CD4-positive, alpha-beta T cell treated with Interleukin-15 for 4 hours (primary cell): ENCODE data around the gene TRMU.

Experiments
- DNase-seq: peaks from one replicate; pipeline ENCODE4 v3.0.0-alpha.2; 2020; ENCODE audit warnings: low spot score

Gene TRMU

DNA sequence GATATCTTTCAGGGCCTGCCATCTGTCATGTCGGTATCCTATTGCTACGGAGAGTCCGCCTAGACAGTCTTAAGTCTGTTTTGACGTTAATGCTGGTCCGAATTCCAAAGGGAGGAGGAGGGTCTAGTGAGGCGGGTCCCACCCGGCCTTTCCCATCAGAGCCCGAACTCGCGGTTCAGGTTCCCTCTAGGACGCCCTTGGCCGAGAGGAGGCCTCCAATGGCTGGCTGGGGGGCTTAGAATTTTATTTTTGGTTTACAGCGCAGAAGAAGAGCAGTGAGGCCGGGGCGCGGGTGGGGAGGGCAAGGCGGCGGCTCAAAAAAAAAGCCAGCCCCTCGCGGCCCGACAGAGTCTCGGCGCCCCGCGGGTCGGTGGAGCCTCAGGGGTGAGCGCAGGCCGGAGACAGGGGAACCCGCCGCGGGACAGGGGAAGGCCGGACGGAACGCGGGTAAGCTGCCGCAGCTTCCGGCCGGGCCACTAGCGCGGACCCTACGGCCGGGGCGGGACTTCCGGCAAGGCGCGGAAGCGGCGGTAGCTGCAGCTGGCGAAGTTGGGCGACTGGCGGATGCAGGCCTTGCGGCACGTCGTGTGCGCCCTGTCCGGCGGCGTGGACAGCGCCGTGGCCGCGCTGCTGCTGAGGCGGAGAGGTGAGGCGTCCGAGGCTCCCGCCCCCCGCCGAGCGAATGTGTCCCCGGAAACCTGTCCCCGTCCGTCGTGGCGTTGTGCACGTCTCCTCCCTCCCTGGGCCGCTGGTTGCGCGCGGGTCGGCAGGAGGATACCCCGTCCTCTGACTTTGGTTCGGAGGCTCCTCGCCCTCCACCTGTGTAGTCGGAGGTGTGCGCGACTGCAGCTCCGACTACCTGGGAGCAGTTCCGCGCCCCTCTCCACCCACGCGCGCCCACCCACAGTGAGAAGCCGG, at the start of gene TRMU:
Gene TRMU, plus strand, starts transcription at position 514 of the 918 bp plus-strand sequence. Its CDS starts 51 bp downstream, at position 565.
- peak; percentile 72 for DNase-seq

- no peak for DNase-seq
These were observed 49.5 kb upstream of the TRMU start for GRCh38 chr22:46286006-46286405.

DNA sequence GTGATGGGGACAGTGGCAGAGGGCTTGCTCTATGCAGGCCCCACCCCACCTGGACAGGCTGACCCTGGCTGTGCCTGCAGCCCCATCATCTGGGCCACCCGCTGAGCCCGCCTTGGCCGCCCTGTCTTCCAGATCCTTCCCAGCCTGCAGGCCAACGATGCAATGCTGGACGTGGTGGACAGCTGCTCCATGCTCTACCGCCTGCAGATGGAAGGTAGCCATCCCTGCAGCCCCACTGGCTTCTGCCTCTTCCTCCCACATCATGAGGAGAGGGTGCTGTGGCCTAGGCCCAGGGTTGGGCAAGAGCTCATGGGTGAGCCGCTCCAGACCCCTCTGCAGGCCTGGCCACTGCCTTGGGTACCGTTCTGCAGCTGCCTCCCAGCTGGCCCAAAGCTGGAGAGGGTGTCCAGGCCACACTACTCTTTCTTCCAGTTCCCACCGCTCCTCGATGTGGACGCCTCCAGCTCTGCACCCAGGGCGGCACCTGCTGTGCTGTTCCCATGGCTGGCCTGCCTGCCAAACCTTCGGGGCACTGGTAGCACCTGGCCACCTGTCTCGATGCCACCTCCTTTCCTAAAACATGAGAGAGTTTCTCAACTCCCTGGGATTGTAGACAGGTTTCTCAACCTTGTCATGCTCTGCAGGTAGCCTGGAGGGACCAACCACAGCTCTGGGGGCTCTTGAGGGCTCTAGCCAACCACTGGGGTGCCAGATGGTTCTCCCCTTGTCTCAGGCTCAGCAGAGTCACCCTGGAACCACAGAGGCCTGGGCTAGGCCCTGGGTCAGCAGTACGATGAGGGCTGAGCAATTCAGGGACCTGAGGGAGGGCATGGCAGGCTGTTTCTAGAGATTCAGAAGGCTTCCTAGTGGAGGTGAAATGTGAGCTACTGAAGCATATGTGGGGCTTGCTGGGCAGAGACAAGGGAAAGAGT, 48.3 kb upstream of the TRMU start:
- no peak for DNase-seq

- peak; percentile 33 for DNase-seq
These were observed 47.4 kb upstream of the TRMU start for GRCh38 chr22:46287873-46288751.

GRCh38 chr22:46288846-46289243, 46.7 kb upstream of the TRMU start:
- DNase-seq, result no peak

DNA sequence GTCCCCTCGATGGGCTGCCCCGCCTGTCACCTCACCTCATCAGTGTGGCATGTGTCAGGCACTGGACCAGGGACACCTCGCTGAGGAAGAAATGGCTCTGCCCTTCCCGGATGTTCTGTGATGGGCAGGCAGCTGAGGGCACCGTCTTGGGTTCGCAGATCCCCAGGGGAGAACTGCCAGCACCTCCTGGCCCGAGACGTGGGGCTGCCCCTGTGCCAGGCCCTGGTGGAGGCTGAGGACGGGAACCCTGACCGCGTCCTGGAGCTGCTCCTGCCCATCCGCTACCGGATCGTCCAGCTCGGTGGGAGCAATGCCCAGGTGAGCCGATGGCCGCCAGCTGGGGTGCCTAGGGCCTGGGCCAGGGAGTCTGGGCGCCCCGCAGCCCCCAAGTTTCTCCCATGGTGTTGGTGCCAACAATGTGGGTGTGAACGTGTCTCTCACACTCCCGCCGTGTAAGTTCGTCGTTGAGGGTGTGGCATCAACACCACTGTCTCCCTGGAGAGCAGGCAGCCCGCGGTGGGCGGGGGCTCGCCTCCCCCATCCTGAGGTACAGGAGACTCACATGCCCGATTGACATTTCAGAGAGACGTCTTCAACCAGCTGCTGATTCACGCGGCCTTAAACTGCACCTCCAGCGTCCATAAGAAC, 46.1 kb upstream of the TRMU start:
- peak; percentile 51 for DNase-seq

DNA sequence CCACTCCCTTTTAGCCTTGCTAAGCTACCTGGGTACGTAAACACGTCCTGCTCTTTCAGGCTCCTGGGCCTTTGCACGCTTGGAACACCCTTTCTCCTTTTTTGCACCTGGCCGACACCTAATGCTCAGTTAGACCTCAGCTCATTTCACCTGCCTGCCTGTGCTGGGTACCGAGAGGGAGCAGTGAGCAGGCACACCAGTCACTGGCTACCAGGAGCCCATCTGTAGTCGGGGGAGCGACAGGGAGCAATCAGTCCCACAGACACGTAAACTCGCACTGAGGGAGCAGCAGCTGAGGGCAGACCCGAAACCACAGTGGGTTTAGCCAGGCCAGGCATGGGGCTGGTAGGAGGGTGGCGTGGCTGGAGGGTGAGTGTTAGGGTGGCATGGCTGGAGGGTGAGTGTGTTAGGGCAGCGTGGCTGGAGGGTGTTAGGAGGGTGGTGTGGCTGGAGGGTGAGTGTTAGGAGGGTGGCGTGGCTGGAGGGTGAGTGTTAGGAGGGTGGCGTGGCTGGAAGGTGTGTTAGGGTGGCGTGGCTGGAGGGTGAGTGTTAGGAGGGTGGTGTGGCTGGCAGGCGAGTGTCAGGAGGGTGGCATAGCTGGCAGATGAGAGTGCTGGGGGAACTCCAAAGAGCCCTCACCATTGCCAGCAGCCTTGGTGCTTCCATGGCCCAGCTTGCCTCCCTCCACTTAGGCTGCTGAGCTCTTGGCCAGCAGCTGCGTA, 45.2 kb upstream of the TRMU start:
- DNase-seq, result no peak

DNA sequence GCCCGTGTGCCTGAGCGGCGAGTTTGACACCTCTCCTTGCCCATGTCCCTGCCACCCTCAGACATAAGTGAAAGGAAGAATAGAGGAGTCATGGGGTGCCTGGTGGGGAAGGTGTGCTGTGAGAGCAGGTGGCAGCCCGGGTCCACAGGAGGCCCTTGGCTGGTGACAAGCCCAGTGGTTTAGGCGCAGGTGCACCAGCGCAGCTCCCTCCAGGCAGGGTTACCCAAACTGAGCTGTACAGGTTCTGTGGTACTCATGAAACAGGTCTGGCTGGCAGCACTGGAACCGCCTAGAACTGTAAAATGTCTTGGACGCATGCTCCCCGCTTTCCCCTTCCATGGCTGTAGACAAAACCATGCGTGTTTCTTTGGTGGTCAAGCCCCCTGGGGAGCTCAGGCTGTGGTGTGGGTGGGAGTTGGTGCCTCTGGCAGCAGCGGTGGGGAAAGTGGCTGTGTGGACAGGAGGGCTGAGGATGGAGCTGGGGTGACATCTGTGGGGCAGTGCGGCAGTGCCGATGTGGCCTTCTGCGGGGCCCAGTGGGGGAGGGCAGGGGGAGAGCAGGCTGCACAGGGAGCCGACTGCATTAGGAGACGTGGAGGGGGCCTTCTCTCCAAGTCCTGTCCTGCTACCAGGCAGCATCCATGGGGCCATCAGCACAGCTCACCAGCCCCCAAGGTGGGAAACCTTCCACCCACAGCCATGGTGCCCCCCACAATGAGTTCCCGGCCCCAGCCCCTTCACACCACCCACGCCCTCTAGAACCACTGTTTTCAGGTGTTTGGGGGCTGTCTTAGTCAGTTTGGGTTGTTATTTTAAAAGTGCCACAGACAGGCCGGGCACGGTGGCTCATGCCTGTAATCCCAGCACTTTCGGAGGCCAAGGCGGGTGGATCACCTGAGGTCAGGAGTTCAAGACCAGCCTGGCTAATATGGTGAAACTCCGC, 44.4 kb upstream of the TRMU start:
- no peak for DNase-seq

GRCh38 chr22:46292173-46292572, 43.3 kb upstream of the TRMU start:
- no peak for DNase-seq

DNA sequence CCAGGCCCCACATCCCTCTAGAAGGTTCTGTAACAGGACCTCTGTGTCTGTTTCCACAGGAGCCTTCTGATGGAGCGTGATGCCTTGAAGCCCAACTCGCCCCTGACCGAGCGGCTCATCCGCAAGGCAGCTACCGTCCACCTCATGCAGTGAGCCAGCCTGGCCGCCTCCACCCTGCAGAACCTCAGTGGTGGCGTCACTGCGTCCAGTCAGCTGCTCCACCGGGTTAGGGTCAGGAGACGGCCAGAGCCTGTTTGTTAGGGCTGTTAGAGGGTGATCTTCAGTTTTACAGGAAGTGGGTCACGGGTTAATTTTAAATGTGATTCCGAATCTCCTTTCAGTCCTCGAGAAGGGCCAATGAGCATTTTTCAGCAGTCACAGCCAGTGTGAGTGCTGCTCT, 42.8 kb upstream of the TRMU start:
- no peak for DNase-seq

DNA sequence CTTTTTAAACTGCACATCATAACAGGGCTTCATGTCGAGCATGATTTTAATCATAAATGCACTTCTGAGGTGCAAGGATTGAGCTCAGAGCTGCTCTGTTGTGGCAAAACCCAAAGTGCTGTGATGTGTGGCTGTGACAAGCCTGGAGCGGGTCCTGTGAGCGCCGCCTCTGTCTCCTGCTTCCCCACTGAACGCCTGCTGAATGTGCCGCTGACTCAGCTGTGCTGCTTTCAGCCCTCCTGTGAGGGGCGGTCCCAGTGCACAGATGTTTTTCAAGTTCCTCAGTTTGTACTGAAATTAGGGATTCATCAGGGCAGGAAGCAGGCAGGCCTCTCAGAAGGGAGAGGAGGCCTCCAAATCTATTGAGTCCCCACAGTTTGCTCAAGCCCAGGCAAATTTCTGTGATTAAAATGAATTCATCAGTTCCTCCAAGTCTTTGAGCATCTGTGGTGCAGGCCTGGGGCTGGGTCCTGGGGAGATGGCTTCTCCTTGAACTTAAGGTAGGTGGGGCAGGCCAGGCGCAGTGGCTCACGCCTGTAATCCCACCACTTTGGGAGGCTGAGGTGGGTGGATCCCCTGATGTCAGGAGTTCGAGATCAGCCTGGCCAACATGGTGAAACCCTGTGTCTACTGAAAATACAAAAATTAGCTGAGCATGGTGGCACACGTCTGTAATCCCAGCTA, 41.8 kb upstream of the TRMU start:
- peak; percentile 14 for DNase-seq

- no peak for DNase-seq
These were observed 40.7 kb upstream of the TRMU start for GRCh38 chr22:46294784-46295183.

DNA sequence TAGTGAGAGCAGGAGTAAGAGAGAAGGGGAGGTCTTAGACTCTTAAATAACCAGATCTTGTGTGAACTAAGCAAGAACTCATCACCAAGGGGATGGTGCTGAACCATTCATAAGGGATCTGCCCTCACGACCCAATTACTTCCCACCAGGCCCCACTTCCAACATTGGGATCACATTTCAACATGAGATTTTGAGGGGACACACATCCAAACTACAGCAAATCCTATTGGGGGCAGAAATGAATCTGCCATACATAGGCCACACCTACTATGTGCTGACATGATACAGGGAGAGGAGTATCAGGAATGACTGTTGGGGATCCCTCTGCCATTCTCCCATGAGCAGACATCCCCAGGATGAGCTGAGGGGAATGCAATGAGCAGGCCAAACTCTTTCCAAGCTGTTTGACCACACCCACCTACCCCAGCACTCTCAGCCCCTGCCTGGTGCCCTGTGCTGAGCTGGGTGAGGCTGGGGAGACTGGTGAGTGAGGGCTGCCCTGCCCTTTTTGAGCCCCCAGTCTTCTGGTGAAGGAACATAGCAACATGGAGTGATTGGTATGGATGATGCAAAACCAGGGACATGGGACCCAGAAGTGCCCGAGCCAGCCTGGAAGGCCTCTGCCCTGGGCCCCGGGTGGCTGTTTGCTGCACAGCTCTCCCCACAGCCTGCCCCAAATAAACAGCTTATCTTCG, 40.1 kb upstream of the TRMU start:
- DNase-seq, result no peak

GRCh38 chr22:46296257-46297150, 39.0 kb upstream of the TRMU start, which contains the start of gene GTSE1:
TSS of gene GTSE1 (plus strand) at chr22:46296870. CDS start at chr22:46297401, 531 bp downstream.
- peak; percentile 98 for DNase-seq

- no peak for DNase-seq
These were observed 38.2 kb upstream of the TRMU start for GRCh38 chr22:46297151-46297812.

DNA sequence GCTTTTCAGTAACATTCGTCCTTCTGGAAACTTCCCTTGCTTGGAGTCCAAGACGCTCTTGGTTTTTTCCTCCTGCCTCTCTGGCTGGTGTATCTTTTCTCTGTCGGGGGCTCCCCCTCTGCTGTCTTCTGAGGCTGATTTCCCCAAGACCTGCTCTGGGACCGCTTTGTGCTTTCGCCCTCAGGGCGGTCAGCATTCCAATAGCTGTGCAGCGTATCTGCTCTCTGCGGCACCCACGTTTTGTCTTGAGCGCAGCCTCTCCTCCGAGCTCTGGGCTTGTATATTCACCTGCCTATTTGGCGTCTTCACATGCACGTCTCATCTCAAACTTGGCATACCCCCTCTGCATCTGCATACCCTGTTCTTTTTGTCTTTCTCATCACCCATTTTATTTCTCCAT, 36.4 kb upstream of the TRMU start:
- DNase-seq, result no peak
